Panc1 (cell line): ENCODE data around the gene MINDY4. TPM values are rescaled to one million over a fixed set of nuclear protein-coding genes. Genes with fewer than 3 reads are reported as not detected.

Experiments
- ATAC-seq: fragments of 200-7000 bp; cut with Tn5 transposase; 2 replicates; pipeline ENCODE4 v1.9.1; 2020; ENCODE audit warnings: mild to moderate bottlenecking, moderate library complexity
- BruUV-seq: library from RNA; stranded (reverse); fragments of 400-500 nt; replicated peaks from 2 replicates; lab custom pipeline; 2021; lab: Mats Ljungman, UMichigan
- CTCF ChIA-PET: fragments of 300-600 bp; sonication (Branson Sonifier 250); formaldehyde crosslinking; loops from one replicate; lab custom pipeline; 2022; ENCODE audit warnings: antibody characterized with exemption; lab: Charles Lee
- POLR2A ChIA-PET: fragments of 300-600 bp; sonication (Branson Sonifier 250); formaldehyde crosslinking; loops from one replicate; lab custom pipeline; 2022; ENCODE audit warnings: antibody characterized with exemption; lab: Charles Lee
- DNase-seq: peaks from one replicate; pipeline ENCODE4 v3.0.0-alpha.2; 2010; ENCODE audit warnings: low read depth, low spot score
- H3K27ac ChIP-seq: 2 replicates; pipeline ENCODE4 v1.5.1; 2011; ENCODE audit warnings: mild to moderate bottlenecking, low read length, inconsistent platforms
- H3K27me3 ChIP-seq: fragments of 200-500 bp; sonication (Bioruptor generic); 2 replicates; pipeline ENCODE4 v1.6.0; 2014; ENCODE audit warnings: low read length, inconsistent platforms; ENCODE audit not compliant: control insufficient read depth, insufficient read depth
- H3K36me3 ChIP-seq: fragments of 200-500 bp; sonication (Bioruptor generic); 2 replicates; pipeline ENCODE4 v1.5.1; 2014; ENCODE audit warnings: inconsistent platforms, mild to moderate bottlenecking, low read length, moderate library complexity; ENCODE audit not compliant: control insufficient read depth, insufficient read depth
- H3K4me1 ChIP-seq: 2 replicates; pipeline ENCODE4 v1.5.1; 2011; ENCODE audit warnings: inconsistent platforms, mild to moderate bottlenecking, low read length, moderate library complexity; ENCODE audit not compliant: control insufficient read depth, insufficient read depth
- H3K4me3 ChIP-seq, 2 experiments: 2 replicates each; pipeline ENCODE4 v1.5.1; 2011 to 2012; ENCODE audit warnings: low read depth in 2 of 2, low read length in 2 of 2, mild to moderate bottlenecking in 2 of 2, inconsistent platforms in 1 of 2, moderate library complexity in 1 of 2
- H3K9me3 ChIP-seq: fragments of 200-500 bp; sonication (Bioruptor generic); 2 replicates; pipeline ENCODE4 v1.5.1; 2014; ENCODE audit warnings: low read depth, mild to moderate bottlenecking, inconsistent platforms, low read length, moderate library complexity; ENCODE audit not compliant: control insufficient read depth, insufficient read depth
- POLR2AphosphoS5 ChIP-seq: IDR thresholded peaks from 2 replicates; pipeline ENCODE4 v1.6.1; 2012; ENCODE audit warnings: mild to moderate bottlenecking, low read depth, low read length, moderate library complexity
- SIN3A ChIP-seq: IDR thresholded peaks from 2 replicates; pipeline ENCODE4 v1.6.1; 2012; ENCODE audit warnings: low read depth, mild to moderate bottlenecking, low read length, moderate library complexity, borderline replicate concordance; ENCODE audit not compliant: insufficient read depth
- TCF7L2 ChIP-seq: IDR thresholded peaks from 2 replicates; pipeline ENCODE4 v1.6.1; 2011; ENCODE audit warnings: mild to moderate bottlenecking, low read depth, low read length, inconsistent platforms
- in situ Hi-C: cut with HindIII; loops from 2 replicates; pipeline ENCODE4 v1.10.0; 2016; ENCODE audit warnings: low sequenced_read_pairs, low pct_unique_long_range_greater_than_20kb
- intact Hi-C: fragments of 100-400 bp; cut with micrococcal nuclease; formaldehyde crosslinking; loops from one replicate; pipeline ENCODE4 v1.10.0; 2022; ENCODE audit not compliant: unreplicated experiment
- total RNA-seq: library from RNA; stranded (reverse); gene quantifications from one replicate; pipeline ENCODE4 v1.2.1, GENCODE V29; 2021; ENCODE audit not compliant: unreplicated experiment
- TF ChIP-seq, protein P1 (sequence below): fragments of 450-650 bp; IDR thresholded peaks from 2 replicates; pipeline ENCODE4 v1.5.1; 2017; ENCODE audit warnings: mild to moderate bottlenecking
- TF ChIP-seq, protein P2 (sequence below), 2 experiments: IDR thresholded peaks; 2 replicates each; pipeline ENCODE4 v1.6.1; 2011 to 2012; ENCODE audit warnings: low read depth in 2 of 2, control low read depth in 1 of 2, low read length in 1 of 2, mild to moderate bottlenecking in 1 of 2, moderate library complexity in 1 of 2; ENCODE audit not compliant: insufficient read depth in 1 of 2

Gene MINDY4
- total RNA-seq, 1 experiment from 2014 or later = 6.2 TPM

DNA sequence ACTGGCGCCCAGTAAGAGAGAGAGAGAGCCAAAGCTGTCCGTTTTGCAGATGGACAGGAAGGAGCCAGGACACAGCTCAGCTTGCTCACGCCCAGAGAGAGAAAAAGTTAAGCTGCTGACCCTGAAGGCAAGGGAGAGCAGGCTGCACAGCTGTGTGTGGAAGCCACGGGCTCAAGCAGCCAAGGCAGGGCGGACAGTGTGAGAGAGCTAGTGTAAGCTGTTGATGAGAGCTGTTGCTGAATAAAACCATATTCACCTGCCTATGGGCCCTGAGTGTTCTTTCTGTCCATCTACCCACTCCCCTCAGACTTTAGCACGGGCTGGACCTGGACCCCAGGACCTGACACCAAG lies 13.9 kb upstream of the MINDY4 start:
- intact Hi-C loops (no loop called here), in situ Hi-C loops (no loop called here)
- no TSS peak for BruUV-seq
- Histone ChIP-seq H3K36me3 (no peaks in the 10 kb centered on the region), H3K4me3 (no peak overlapping the region), H3K9me3 (no peaks in the 10 kb centered on the region), H3K4me1 (no peaks in the 10 kb centered on the region), H3K27ac (no peak overlapping the region), H3K27me3 (peaks cover 14% of the 10 kb centered on the region)
- DNase-seq = no peak
- TF ChIP-seq SIN3A (no peak), TCF7L2 (no peak), POLR2AphosphoS5 (no peak)
- TF ChIP-seq, protein P1, sequence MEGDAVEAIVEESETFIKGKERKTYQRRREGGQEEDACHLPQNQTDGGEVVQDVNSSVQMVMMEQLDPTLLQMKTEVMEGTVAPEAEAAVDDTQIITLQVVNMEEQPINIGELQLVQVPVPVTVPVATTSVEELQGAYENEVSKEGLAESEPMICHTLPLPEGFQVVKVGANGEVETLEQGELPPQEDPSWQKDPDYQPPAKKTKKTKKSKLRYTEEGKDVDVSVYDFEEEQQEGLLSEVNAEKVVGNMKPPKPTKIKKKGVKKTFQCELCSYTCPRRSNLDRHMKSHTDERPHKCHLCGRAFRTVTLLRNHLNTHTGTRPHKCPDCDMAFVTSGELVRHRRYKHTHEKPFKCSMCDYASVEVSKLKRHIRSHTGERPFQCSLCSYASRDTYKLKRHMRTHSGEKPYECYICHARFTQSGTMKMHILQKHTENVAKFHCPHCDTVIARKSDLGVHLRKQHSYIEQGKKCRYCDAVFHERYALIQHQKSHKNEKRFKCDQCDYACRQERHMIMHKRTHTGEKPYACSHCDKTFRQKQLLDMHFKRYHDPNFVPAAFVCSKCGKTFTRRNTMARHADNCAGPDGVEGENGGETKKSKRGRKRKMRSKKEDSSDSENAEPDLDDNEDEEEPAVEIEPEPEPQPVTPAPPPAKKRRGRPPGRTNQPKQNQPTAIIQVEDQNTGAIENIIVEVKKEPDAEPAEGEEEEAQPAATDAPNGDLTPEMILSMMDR = no peak
- TF ChIP-seq, protein P2, sequence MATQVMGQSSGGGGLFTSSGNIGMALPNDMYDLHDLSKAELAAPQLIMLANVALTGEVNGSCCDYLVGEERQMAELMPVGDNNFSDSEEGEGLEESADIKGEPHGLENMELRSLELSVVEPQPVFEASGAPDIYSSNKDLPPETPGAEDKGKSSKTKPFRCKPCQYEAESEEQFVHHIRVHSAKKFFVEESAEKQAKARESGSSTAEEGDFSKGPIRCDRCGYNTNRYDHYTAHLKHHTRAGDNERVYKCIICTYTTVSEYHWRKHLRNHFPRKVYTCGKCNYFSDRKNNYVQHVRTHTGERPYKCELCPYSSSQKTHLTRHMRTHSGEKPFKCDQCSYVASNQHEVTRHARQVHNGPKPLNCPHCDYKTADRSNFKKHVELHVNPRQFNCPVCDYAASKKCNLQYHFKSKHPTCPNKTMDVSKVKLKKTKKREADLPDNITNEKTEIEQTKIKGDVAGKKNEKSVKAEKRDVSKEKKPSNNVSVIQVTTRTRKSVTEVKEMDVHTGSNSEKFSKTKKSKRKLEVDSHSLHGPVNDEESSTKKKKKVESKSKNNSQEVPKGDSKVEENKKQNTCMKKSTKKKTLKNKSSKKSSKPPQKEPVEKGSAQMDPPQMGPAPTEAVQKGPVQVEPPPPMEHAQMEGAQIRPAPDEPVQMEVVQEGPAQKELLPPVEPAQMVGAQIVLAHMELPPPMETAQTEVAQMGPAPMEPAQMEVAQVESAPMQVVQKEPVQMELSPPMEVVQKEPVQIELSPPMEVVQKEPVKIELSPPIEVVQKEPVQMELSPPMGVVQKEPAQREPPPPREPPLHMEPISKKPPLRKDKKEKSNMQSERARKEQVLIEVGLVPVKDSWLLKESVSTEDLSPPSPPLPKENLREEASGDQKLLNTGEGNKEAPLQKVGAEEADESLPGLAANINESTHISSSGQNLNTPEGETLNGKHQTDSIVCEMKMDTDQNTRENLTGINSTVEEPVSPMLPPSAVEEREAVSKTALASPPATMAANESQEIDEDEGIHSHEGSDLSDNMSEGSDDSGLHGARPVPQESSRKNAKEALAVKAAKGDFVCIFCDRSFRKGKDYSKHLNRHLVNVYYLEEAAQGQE (IDR thresholded peaks at IDR 0.05; ENCODE audit: insufficient read depth in 1 of 2, low read depth in 2 of 2, low read length in 1 of 2) = no peak
- ChIA-PET POLR2A (no interaction called here), CTCF (no interaction called here)
- ATAC-seq = peak; percentile 35; the same call in 1 of the 2 replicates

DNA sequence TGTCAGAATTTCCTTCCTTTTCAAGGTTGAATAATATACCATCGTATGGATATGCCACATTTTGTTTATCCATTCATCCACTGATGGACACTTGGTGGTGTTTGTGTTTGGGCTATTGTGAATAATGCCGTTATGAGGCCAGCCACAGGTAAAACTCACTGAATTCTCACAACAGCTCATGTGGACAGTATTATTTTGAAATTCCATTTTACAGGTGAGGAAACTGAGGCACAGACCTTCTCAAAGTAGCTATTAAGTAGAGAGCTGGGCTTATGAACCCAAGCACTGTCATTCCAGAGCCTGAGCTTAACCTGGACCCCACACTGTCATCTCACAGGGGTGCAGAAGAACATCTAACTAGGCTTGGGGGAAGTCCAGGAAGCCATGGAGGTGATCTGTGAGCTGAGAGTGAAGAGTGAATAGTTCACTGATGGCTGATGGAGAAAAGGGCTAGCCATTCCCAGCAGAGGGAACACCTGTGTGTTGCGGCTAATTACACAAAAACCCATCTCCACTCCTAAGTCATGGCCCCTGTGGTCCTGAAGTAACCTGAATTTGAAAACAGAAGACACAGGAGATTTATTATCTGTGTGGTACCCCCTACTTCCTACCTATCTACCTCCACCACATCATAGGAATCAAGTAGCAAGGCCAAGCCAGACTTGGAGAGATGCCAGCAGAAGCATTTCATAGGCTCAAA lies 10.6 kb upstream of the MINDY4 start:
- POLR2A ChIA-PET = no interaction called here
- ATAC-seq (no peak), DNase-seq (no peak)
- in situ Hi-C loops (no loop called here), intact Hi-C loops (no loop called here)
- H3K4me1 ChIP-seq = no peaks in the 10 kb centered on the region
- no peak overlapping the region for H3K27ac ChIP-seq
- CTCF ChIA-PET = no interaction called here
- H3K4me3 ChIP-seq = no peak overlapping the region
- H3K36me3 ChIP-seq = no peaks in the 10 kb centered on the region
- peaks cover 18% of the 10 kb centered on the region for H3K27me3 ChIP-seq
- BruUV-seq = no TSS peak
- H3K9me3 ChIP-seq = no peaks in the 10 kb centered on the region
- no peak for TF ChIP-seq POLR2AphosphoS5
- TF ChIP-seq, protein P1 = no peak
- TF ChIP-seq SIN3A = no peak
